Body of pancreas (tissue), 4 donors: ENCODE results near the gene C6orf163.
"Not testable (repeated sequence)": the region's sequence is repeated elsewhere in the genome, so short reads cannot be mapped to it uniquely, and the experiment has no call there.

ENCODE experiments used
- POLR2A ChIP-seq, 3 donors: fragments of 450-650 bp; IDR thresholded peaks; one replicate each; pipeline ENCODE4 v1.6.1; 2016; ENCODE audit warnings: antibody characterized with exemption in 3 of 3, mild to moderate bottlenecking in 2 of 3
- TF ChIP-seq, protein P1 (sequence below), 7 experiments: fragments of 450-650 bp in 4 of 7; fragments of 200-600 bp in 3 of 7; sonication (generic) in 3 of 7; IDR thresholded peaks; one replicate each; pipeline ENCODE4 v1.5.1; 2016 to 2019; ENCODE audit warnings: antibody characterized with exemption in 7 of 7

GRCh38 chr6:87323880-87324279, 20.7 kb upstream of the C6orf163 start:
- TF ChIP-seq, protein P1, sequence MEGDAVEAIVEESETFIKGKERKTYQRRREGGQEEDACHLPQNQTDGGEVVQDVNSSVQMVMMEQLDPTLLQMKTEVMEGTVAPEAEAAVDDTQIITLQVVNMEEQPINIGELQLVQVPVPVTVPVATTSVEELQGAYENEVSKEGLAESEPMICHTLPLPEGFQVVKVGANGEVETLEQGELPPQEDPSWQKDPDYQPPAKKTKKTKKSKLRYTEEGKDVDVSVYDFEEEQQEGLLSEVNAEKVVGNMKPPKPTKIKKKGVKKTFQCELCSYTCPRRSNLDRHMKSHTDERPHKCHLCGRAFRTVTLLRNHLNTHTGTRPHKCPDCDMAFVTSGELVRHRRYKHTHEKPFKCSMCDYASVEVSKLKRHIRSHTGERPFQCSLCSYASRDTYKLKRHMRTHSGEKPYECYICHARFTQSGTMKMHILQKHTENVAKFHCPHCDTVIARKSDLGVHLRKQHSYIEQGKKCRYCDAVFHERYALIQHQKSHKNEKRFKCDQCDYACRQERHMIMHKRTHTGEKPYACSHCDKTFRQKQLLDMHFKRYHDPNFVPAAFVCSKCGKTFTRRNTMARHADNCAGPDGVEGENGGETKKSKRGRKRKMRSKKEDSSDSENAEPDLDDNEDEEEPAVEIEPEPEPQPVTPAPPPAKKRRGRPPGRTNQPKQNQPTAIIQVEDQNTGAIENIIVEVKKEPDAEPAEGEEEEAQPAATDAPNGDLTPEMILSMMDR (IDR thresholded peaks at IDR 0.05) = not testable (repeated sequence)
- TF ChIP-seq POLR2A (IDR thresholded peaks at IDR 0.05) = not testable (repeated sequence)
